GM19468 (cell line): ENCODE data around the gene SLC8A1.

ENCODE experiments used
- ATAC-seq: cut with Tn5 transposase; IDR thresholded peaks from one replicate; pipeline ENCODE4 v1.9.1; 2021; ENCODE audit warnings: mild to moderate bottlenecking, moderate library complexity, moderate number of reproducible peaks; ENCODE audit not compliant: unreplicated experiment; ENCODE audit errors: extremely low read depth

The SLC8A1 gene

GRCh38 chr2:40129725-40130124 is 322.2 kb downstream of the SLC8A1 start:
- ATAC-seq: no peak

GRCh38 chr2:40128796-40129195 is 323.1 kb downstream of the SLC8A1 start:
- no peak for ATAC-seq

DNA sequence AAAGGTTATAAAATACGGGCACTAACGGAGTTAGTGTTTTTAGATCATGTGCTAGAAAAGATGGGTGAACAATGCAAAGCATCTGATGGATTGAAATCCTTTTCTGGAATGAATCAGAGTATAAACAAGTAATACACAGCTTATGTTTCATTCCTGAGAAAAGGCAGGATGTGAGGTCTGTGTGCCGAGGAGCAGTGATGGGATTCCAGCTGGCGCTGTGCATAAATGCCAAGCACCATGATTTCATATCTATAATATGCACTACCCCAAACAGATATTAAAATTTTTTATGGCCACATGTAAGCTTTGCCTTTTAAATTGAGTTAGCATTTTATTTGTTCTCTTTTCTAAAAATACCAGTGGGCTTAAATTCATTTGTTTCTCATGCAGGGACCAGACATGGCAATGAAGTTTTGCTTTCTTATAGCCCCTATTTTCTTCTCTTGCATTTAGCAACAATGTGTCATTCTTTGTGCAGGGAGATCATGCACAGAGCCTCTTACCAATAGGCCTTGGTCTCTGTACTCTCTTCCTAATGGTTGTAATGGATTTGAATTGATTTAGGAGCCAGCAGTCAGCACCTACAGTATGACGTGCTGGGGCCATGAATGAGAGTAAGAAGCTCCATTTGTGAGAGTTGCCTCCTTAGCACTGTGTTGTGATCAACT is 323.9 kb downstream of the SLC8A1 start:
- ATAC-seq: no peak

DNA sequence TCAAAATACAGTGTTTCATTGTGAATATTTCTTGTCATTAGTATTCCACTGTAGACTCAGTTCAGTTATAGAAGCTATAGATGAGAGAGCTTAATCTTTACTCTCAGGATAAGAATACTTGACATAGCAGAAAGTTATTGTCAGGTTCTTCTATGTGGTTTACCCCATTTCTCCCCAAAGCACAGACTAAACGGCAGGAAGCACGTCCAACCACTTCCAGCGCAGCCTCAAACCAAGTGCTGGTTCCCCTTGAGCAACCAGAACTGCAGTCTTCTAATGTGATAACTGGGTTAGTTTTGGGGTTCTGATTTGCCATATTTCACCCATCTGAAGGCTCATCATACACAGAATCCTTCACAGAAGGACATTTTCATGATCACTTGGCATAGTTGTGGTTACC is 324.7 kb downstream of the SLC8A1 start:
- no peak for ATAC-seq

GRCh38 chr2:40126006-40126405 is 325.9 kb downstream of the SLC8A1 start:
- no peak for ATAC-seq

DNA sequence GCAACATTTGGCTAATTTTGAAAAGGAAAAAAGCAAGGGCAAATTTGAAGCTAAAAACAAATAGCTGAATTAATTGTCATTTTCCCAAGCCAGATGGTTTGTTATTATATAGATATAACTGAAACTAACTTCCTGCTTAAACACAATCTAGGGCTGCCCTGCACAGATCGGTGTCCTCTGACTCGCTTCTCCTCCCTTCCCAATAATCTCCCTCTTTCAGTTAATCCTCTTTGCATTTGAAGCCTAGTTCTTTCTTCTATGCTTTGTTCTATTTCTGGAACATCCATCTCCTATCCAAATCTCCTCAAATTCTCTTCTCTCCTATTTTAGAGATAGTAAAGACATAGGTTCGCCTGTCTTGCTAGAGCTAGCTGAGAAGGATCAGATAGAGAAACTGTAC is 328.1 kb downstream of the SLC8A1 start:
- no peak for ATAC-seq

DNA sequence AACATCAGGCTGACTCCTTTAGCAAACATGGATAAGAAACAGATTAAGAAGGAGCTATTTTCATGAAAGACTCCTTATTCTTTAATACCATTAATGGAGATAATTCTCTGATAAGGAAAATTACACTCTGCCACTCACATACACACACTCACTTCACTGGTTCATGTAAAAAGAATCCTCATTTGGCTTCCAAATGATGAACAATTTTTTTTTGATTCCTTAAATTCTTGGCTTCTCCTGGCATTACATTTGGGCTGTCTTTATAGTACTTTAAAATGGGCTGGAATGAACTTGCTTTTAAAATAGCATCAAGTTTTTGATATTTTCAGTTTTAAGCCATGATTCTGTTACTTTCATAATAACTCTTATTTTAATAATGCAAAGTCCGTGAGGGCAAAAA is 328.6 kb downstream of the SLC8A1 start:
- no peak for ATAC-seq

GRCh38 chr2:40120957-40121356 is 330.9 kb downstream of the SLC8A1 start:
- no peak for ATAC-seq

DNA sequence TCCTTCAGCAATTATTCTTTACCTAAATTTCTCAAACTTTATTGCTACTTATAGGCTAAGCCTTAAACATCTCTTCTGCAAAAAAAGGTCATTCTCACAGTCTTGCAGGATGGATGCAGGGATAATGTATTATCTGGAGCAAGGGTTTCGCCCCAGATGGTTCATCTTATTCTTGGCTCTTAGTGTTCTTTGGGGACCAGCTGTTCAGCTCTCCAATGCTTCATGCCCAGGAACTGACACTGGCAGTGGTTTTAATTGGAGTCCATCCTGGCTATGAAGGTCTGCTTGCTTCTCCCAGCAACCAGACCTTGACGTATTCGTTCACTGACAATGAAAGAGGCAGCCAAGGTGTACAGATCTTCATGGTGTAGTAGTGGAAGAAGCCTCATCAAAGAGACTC is 331.9 kb downstream of the SLC8A1 start:
- ATAC-seq: no peak

DNA sequence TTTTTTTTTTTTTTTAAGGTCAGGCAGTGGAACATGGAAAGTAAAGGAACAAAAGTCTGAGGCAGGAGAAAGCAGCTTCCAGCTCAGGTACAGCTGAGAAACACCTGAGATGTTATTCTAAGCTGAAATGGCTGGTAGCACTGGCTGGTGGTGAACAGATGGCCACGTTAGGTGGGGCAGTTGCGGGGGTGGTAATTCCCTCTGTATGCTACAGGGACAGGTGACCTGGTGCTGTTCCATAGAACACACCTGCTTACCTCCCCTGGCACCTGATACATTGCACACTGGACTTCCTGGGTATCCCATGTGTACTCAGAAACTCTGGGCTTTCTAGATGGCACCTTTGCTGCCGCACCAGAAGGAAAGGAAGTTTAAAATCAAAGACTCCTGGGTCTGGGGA is 333.3 kb downstream of the SLC8A1 start:
- no peak for ATAC-seq

DNA sequence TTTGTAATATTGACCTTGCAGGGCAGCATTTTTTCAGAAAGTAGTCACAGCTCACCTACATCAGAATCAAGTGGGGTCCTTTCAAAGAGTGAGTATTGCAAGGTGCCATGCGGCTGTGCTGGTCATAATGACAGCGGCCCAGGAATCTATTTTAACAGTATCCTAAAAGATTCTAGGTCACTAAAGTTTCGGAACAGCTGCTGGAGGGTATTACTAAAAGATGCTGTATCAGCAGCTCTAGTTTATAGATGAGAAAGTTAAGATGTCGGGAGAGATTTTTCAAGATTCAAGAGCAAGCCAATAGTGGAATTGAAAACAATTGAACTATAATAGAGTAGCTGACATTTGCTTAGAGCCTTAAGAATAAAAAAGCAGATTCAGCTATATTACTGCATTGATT is 336.0 kb downstream of the SLC8A1 start:
- no peak for ATAC-seq

DNA sequence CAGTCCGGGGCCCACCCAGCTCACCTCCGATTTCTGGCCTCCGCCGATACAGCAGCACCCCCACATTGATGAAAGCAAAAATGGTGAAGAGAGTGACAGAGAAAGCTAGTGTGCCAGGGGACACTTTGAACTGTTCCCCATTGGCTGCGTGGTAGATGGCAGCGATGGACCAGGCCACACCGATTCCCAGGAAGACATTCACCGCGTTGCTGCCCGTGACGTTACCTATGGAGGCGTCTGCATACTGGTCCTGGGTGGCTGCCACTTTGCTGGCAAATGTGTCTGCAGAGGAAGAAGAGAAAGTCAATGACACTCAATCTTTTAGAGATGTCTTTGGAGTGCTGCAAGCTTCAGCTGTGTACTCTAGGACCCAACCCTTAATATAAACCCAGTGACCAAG is 336.5 kb downstream of the SLC8A1 start:
- no peak for ATAC-seq

DNA sequence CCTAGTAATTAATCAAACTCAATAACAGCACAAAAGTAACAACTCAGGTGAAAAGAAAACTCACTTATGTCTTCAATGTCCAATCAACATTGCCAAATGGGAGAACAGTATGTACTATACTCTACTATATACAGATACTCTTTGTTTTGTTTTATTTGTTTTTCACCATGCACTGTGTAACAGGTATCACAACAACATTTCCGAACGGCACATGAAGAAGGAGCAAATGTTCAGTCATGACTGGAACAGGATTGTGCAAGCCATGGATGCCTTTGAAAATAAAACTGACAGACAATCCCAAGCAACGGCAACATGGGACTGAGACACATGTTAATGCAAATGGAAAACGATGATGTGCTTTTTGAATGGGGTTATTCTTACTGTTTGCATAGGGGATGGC is 337.9 kb downstream of the SLC8A1 start:
- ATAC-seq: no peak

DNA sequence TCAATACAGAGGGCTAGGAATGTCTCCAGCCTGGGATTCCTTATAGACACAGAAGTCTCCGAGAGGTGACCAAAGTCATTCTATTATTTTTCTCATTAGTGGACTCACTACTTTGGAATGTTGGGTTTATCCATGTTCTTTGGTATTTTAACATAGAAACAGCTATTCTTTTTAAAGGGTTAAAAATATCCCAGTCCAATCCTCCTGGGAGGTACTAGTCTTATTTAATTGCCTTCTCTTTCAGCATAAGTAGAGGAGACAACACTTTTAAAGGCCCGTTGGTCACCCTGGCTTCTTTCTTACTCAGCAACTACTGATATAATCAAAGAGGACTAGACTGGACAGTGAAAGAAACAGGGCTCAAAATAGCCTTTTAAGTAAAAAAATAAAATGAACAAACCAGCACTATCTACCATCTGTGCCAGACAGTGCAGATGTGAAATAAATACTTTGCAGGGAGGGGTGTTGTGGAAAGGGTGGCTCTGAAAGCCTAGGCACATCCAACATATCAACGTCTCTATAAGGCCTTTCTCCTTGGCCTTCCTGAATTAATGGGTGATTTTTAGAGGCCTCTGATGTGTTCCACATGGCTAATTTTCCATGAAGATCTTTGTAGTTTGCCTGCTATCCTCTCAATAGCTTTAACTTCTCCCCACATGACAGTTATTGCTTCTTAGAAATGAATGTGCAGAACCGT is 338.5 kb downstream of the SLC8A1 start:
- no peak for ATAC-seq

GRCh38 chr2:40109381-40109780 is 342.5 kb downstream of the SLC8A1 start:
- ATAC-seq: no peak

DNA sequence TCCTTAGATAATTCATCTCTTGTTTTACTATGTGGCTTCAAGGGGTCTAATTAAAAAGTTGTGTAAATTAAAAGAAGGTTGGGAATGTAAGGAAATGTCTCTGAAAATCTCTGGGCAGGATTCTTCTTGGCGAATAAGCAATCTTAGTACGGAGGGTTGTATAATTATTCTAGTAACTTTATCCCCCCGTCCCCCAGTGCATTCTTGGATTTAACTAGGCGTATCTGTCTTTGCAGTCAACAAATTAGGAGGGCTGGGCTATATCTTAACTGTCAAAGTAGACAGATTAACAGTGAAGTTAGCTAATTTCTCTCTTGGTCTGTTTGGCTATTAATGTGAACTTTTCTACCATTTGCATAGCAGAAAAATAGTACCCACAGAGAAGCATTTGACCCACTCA is 343.0 kb downstream of the SLC8A1 start:
- ATAC-seq: no peak

DNA sequence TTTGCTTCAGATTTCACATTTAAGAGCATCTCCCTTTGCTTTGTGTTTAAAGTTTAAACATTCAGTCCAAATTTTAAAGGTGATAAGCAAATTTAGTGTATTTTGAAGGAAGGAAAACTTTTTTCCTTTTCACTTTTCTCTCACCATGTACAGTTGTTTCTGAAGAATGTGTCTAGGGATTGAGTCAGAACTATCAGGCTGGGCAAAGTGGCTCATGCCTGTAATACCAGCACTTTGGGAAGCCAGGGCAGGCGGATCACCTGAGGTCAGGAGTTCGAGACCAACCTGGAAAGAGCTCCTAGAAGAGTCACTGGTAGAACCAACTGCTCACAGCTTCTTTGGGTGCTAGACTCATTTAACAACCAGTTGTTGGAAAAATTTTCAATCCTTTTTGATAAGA is 345.8 kb downstream of the SLC8A1 start:
- ATAC-seq: no peak

DNA sequence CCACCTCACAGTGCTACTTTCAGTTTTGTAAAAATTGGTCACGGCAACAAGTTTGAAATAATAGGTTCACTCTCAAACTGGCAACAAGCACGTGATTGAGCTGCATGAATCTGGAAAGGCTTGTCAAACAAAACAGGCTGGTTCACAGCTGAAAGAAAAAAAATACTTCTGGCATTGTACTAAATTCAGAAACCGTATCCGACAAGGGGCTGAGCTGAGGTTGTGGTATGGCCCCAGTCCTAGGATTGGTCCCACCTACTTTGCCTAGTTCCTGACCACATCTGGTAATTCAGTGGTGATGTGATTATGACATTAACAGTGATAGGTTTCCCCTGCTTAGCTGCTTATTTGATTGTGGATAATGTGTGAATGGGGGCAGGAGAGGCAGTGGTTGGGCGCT is 346.3 kb downstream of the SLC8A1 start:
- no peak for ATAC-seq

- ATAC-seq: no peak
Measured at GRCh38 chr2:40103590-40103989, 348.3 kb downstream of the SLC8A1 start.

DNA sequence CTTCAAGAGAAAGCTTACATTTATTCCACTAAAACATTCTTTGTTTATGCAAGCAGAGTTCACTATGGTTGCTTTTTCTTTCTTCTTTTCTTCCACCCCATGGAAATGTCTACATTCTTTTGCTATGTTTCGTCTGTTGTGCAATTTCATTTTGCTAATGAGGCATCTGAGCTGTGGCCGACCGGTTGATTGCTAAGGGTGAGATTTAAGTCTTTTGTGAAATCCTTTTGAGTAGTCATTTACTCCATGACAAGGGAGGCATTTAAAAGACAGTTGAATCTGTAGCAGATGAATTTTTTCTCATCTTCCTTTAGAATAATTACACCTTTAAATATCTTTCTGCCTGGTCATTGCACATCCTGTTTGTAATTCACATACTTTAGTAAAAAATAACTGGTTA is 348.7 kb downstream of the SLC8A1 start:
- no peak for ATAC-seq

- ATAC-seq: no peak
Measured at GRCh38 chr2:40102447-40102846, 349.4 kb downstream of the SLC8A1 start.

- peak; percentile 49 for ATAC-seq
Measured at GRCh38 chr2:40101131-40101575, 350.7 kb downstream of the SLC8A1 start.
